A673 (cell line): Measurements from ENCODE around the gene MXRA5. TPM values are rescaled to one million over a fixed set of nuclear protein-coding genes. Genes with fewer than 3 reads are reported as not detected.
A peak's percentile ranks its signal among the peaks of the same experiment; 100 is the strongest.
"Not testable (repeated sequence)": the region's sequence is repeated elsewhere in the genome, so short reads cannot be mapped to it uniquely, and the experiment has no call there.

Experiments used
- BruUV-seq: library from RNA; stranded (reverse); fragments of 400-500 nt; replicated peaks from 2 replicates; lab custom pipeline; 2021; lab: Mats Ljungman, UMichigan
- CTCF ChIA-PET: fragments of 300-600 bp; sonication (Branson Sonifier 250); formaldehyde crosslinking; loops from one replicate; lab custom pipeline; 2022; ENCODE audit warnings: antibody characterized with exemption; lab: Charles Lee
- POLR2A ChIA-PET: fragments of 300-600 bp; sonication (Branson Sonifier 250); formaldehyde crosslinking; loops from one replicate; lab custom pipeline; 2022; ENCODE audit warnings: antibody characterized with exemption; ENCODE audit not compliant: low non-redundant PET; lab: Charles Lee
- DNase-seq: peaks from one replicate; pipeline ENCODE4 v3.0.0-alpha.2; 2015; ENCODE audit warnings: low spot score
- H3K27ac ChIP-seq: fragments of 200-600 bp; sonication (generic); 2 replicates; pipeline ENCODE4 v1.5.1; 2016; ENCODE audit warnings: mixed run types, low read depth, mild to moderate bottlenecking, mixed read lengths, antibody characterized with exemption, low read length; ENCODE audit not compliant: poor library complexity, severe bottlenecking
- H3K27me3 ChIP-seq: fragments of 200-600 bp; sonication (generic); replicated peaks from 2 replicates; pipeline ENCODE4 v1.6.1; 2017; ENCODE audit warnings: mixed run types, low read depth, mild to moderate bottlenecking, mixed read lengths, antibody characterized with exemption, low read length; ENCODE audit not compliant: insufficient read depth, poor library complexity
- H3K36me3 ChIP-seq: fragments of 200-600 bp; sonication (generic); 2 replicates; pipeline ENCODE4 v1.6.1; 2016; ENCODE audit warnings: mixed run types, mild to moderate bottlenecking, mixed read lengths, antibody characterized with exemption, low read length; ENCODE audit not compliant: insufficient read depth, poor library complexity, severe bottlenecking
- H3K4me1 ChIP-seq: fragments of 200-600 bp; sonication (generic); 2 replicates; pipeline ENCODE4 v1.6.1; 2017; ENCODE audit warnings: mixed run types, mild to moderate bottlenecking, mixed read lengths, antibody characterized with exemption, low read length; ENCODE audit not compliant: insufficient read depth, poor library complexity, severe bottlenecking
- H3K4me3 ChIP-seq: fragments of 200-600 bp; sonication (generic); 2 replicates; pipeline ENCODE4 v1.5.1; 2016; ENCODE audit warnings: low read depth, mixed run types, mild to moderate bottlenecking, mixed read lengths, low read length; ENCODE audit not compliant: poor library complexity, severe bottlenecking
- H3K9me3 ChIP-seq: fragments of 200-600 bp; sonication (generic); 2 replicates; pipeline ENCODE4 v1.6.1; 2016; ENCODE audit warnings: mixed run types, low read depth, mild to moderate bottlenecking, mixed read lengths, antibody characterized with exemption, low read length; ENCODE audit not compliant: poor library complexity, severe bottlenecking
- EZH2 ChIP-seq: fragments of 200-600 bp; sonication (generic); IDR thresholded peaks from 2 replicates; pipeline ENCODE4 v1.6.1; 2017; ENCODE audit warnings: borderline replicate concordance, low read depth, mild to moderate bottlenecking, mixed read lengths, antibody characterized with exemption, low read length; ENCODE audit not compliant: poor library complexity, severe bottlenecking
- intact Hi-C: fragments of 100-400 bp; cut with micrococcal nuclease; formaldehyde crosslinking; loops from one replicate; pipeline ENCODE4 v1.10.0; 2022; ENCODE audit not compliant: unreplicated experiment
- total RNA-seq: library from RNA; stranded (reverse); gene quantifications from 2 replicates; pipeline ENCODE4 v1.2.3, GENCODE V29; 2021
- TF ChIP-seq, protein P1 (sequence below): fragments of 300-800, 200-600 bp; sonication (generic); conservative IDR thresholded peaks from 2 replicates; pipeline ENCODE4 v1.5.1; 2017; ENCODE audit warnings: low read depth, mild to moderate bottlenecking, antibody characterized with exemption, low read length, moderate library complexity, mixed read lengths

The MXRA5 gene
- total RNA-seq, 1 experiment from 2014 or later = not detected

DNA sequence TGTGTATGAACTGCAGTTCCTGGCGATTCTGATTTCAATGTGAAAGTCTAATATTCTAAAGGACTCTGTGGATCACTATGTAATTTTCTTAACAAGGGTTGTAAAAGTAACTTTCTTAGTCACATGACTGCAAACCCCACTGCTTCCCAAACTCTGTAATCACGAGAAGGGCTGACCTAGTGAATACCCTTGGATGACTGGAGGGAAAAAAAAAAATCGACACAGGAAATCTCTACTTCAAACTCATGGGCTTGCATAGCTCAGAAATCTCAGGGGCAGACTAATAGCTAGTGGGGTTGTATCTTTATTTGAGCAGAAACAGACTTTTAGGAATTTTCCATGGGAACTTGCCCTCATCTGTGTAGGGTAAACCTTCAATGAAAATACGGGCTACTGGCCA lies 4.8 kb upstream of the MXRA5 start:
- ChIA-PET POLR2A (no interaction called here), CTCF (no interaction called here)
- peaks cover 63% of the 10 kb centered on the region for H3K27me3 ChIP-seq
- H3K4me1 ChIP-seq = no peaks in the 10 kb centered on the region
- intact Hi-C loops = no loop called here
- H3K4me3 ChIP-seq = no peak overlapping the region
- H3K9me3 ChIP-seq = no peaks in the 10 kb centered on the region
- BruUV-seq = no TSS peak
- no peak overlapping the region for H3K27ac ChIP-seq
- TF ChIP-seq, protein P1, sequence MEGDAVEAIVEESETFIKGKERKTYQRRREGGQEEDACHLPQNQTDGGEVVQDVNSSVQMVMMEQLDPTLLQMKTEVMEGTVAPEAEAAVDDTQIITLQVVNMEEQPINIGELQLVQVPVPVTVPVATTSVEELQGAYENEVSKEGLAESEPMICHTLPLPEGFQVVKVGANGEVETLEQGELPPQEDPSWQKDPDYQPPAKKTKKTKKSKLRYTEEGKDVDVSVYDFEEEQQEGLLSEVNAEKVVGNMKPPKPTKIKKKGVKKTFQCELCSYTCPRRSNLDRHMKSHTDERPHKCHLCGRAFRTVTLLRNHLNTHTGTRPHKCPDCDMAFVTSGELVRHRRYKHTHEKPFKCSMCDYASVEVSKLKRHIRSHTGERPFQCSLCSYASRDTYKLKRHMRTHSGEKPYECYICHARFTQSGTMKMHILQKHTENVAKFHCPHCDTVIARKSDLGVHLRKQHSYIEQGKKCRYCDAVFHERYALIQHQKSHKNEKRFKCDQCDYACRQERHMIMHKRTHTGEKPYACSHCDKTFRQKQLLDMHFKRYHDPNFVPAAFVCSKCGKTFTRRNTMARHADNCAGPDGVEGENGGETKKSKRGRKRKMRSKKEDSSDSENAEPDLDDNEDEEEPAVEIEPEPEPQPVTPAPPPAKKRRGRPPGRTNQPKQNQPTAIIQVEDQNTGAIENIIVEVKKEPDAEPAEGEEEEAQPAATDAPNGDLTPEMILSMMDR = no peak
- no peak for TF ChIP-seq EZH2
- no peak for DNase-seq
- H3K36me3 ChIP-seq = no peaks in the 10 kb centered on the region

DNA sequence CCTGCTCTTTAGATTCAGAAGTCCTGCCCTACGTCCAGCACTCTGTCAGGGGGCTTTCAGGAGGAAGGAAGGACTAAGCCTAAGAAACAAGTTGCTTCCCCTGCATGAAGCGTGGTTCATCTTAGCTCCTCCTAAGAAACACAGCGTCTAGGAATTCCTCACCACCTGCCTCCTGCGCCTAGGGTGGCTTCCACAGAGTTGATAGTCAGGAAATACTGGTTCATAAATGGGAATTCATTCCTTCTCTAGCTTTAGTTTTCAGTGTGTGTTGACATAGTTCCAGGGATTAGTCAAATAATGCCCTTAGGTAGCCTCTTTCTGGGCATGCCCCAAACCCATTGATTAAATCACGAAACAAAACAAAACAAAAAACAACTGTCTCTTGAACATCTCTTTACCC lies 1.7 kb upstream of the MXRA5 start:
- Histone ChIP-seq H3K36me3 (no peaks in the 10 kb centered on the region), H3K9me3 (no peaks in the 10 kb centered on the region), H3K27me3 (peaks cover 74% of the 10 kb centered on the region), H3K4me1 (no peaks in the 10 kb centered on the region), H3K27ac (no peak overlapping the region), H3K4me3 (no peak overlapping the region)
- intact Hi-C loops = no loop called here
- no peak for DNase-seq
- TF ChIP-seq, protein P1 = no peak
- TF ChIP-seq EZH2 = no peak
- BruUV-seq = no TSS peak
- POLR2A ChIA-PET = no interaction called here
- CTCF ChIA-PET = no interaction called here

DNA sequence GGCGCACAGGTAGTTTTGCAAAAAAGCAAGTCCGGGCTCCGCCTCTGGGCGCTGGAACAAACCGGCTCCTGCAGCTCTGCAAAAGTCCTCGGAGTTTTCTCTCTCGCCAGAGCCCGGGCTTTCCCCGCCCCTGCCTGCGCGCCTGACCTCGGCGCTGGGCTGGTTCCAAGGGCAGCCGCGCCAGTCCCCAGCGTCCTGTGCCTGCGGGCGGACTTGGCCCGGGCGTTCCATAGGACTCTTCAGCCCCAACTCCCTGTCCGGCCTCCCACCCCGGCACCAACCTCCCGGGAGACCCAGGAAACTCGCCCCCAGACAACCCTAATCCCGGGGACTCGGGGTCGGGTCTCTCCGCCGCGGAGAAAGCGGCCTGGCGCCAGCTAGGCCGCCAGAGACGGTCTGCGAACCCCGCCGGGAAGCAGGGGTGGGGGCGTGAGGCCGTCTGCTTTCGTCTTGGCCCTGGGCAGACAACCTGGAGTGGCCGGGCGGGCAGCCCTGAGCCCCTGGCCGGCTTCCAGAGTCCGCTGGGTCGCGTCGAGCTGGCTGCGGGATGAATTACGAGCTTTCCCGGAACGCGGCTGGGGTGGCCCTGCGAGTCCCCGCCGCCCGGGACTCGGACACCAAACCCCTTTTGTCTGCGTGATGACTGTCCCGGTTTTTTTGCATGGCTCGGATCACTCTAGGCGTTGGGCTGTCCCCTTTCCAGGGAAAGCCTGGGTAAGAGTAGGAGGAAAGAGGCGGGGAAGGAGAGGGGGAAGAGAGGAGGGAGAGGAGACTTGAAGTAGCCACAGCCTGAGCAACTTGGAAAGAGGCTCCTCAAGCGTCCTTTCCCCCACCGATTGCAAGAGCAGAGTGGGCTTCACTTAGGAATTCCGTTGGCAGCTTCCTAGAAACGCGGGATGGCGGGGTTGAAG lies 916 bp downstream of the MXRA5 start:
- no peak for DNase-seq
- Histone ChIP-seq H3K4me3 (no peak overlapping the region), H3K27ac (no peak overlapping the region), H3K9me3 (no peaks in the 10 kb centered on the region), H3K27me3 (peaks cover 55% of the 10 kb centered on the region), H3K4me1 (no peaks in the 10 kb centered on the region), H3K36me3 (no peaks in the 10 kb centered on the region)
- BruUV-seq = no TSS peak
- ChIA-PET CTCF (no interaction called here), POLR2A (no interaction called here)
- intact Hi-C loops = no loop called here
- TF ChIP-seq, protein P1 = no peak
- peak; percentile 70 for TF ChIP-seq EZH2

DNA sequence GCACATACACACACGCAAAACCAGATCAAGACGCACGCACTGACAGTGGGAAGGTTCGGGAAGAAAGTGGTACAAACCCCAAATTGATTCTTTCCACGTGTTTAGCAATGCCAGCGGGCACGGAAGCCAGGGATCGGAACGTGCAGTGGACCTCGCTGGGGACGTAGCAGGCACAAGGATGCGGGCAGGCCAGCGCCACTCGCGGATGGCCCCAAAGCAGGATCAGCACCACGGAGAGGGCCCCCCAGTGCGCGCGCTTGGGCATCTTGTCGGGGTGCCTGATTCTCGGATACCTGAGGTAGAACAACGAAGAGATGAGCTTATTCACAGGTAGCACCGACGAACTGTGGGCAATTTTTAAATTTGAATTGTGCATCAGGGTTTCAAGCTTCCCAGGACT lies 2.9 kb downstream of the MXRA5 start:
- peaks cover 44% of the 10 kb centered on the region for H3K27me3 ChIP-seq
- CTCF ChIA-PET, intact Hi-C loops, BruUV-seq, H3K27ac ChIP-seq, H3K36me3 ChIP-seq, H3K4me1 ChIP-seq, DNase-seq, H3K4me3 ChIP-seq, H3K9me3 ChIP-seq, POLR2A ChIA-PET: not testable (repeated sequence)
